Sciatic nerve (tissue), 2 donors: ENCODE measurements around the gene WDR45. TPM values are rescaled to one million over a fixed set of nuclear protein-coding genes. Genes with fewer than 3 reads are reported as not detected.

ENCODE experiments used
- ATAC-seq: fragments of 200-7000 bp; cut with Tn5 transposase; one replicate; pipeline ENCODE4 v1.9.1; 2020; ENCODE audit warnings: mild to moderate bottlenecking, moderate library complexity
- DNase-seq: peaks from one replicate; pipeline ENCODE4 v3.0.0-alpha.2; 2020; ENCODE audit warnings: low spot score
- intact Hi-C: fragments of 100-400 bp; cut with DNase I; formaldehyde crosslinking; loops from one replicate; pipeline ENCODE4 v1.14.2; 2022
- total RNA-seq: library from RNA; stranded (reverse); fragmentation: NEBNext Ultra II Directional; extraction: Animal tissue kit (Norgen Biotek cat#: 25700); gene quantifications from one replicate; pipeline ENCODE4 v1.2.1, GENCODE V29; 2021
- donor health status: DM: no; HTN: no; CAD: no.
- donor health status: DM: no; HTN: no; CAD: no.

The WDR45 gene
- total RNA-seq, 1 donor from 2014 or later: 70.9 TPM

- intact Hi-C loops: no loop called here
- DNase-seq (no peak), ATAC-seq (no peak)
These were observed 20.9 kb downstream of the WDR45 start, which contains the start of gene CCDC120 for GRCh38 chrX:49058794-49059193. Gene CCDC120, plus strand, starts transcription at chrX:49058999. Its CDS starts 3,043 bp downstream, at chrX:49062042.

GRCh38 chrX:49054073-49054762, 25.5 kb downstream of the WDR45 start:
- intact Hi-C loops: no loop called here
- DNase-seq (no peak), ATAC-seq (peak; percentile 9)

GRCh38 chrX:49053223-49054072, 26.2 kb downstream of the WDR45 start:
- intact Hi-C loops: no loop called here
- DNase-seq (no peak), ATAC-seq (peak; percentile 71)

GRCh38 chrX:49043987-49044281, 35.8 kb downstream of the WDR45 start:
- DNase-seq (no peak), ATAC-seq (no peak)
- intact Hi-C loops: no loop called here

GRCh38 chrX:49043220-49043986, 36.3 kb downstream of the WDR45 start, which contains the start of gene TFE3:
Gene TFE3, minus strand, starts transcription at chrX:49043357. Its CDS starts 131 bp downstream, at chrX:49043226.
- intact Hi-C loops: no loop called here
- peak; percentile 95 for ATAC-seq

GRCh38 chrX:49042581-49043219, 37.0 kb downstream of the WDR45 start:
- intact Hi-C loops: no loop called here
- DNase-seq (peak; percentile 70), ATAC-seq (peak; percentile 0)

More at GRCh38 chrX:49043220-49043986, 36.3 kb downstream of the WDR45 start, which contains the start of gene TFE3:
- DNase-seq: peak; percentile 97

GRCh38 chrX:49041744-49042580, 37.7 kb downstream of the WDR45 start:
- ATAC-seq (no peak), DNase-seq (no peak)
- intact Hi-C loops: no loop called here

- intact Hi-C loops: no loop called here
- DNase-seq (no peak), ATAC-seq (no peak)
These were observed 39.2 kb downstream of the WDR45 start for GRCh38 chrX:49040376-49040955.

- DNase-seq (peak; percentile 84), ATAC-seq (peak; percentile 50)
- intact Hi-C loops: no loop called here
These were observed 39.9 kb downstream of the WDR45 start for GRCh38 chrX:49039598-49040375.

- intact Hi-C loops: no loop called here
- DNase-seq: no peak
- ATAC-seq: no peak
These were observed 41.7 kb downstream of the WDR45 start for GRCh38 chrX:49037883-49038475.

GRCh38 chrX:49030283-49030682, 49.4 kb downstream of the WDR45 start:
- DNase-seq (no peak), ATAC-seq (peak; percentile 42)
- intact Hi-C loops: no loop called here

GRCh38 chrX:49029876-49030275, 49.8 kb downstream of the WDR45 start:
- intact Hi-C loops: no loop called here
- ATAC-seq (peak; percentile 29), DNase-seq (no peak)

Other genes starting within 250 kb of the WDR45 start
- 0.67 TPM for gene PCSK1N, start 244.3 kb downstream of the WDR45 start, total RNA-seq
- gene TIMM17B, start 182.1 kb downstream of the WDR45 start, total RNA-seq: 28.0 TPM
- gene PQBP1, start 182.0 kb downstream of the WDR45 start, total RNA-seq: 51.2 TPM
- gene SLC35A2, start 168.2 kb downstream of the WDR45 start, total RNA-seq: 19.2 TPM
- 10.8 TPM for gene PIM2, start 160.9 kb downstream of the WDR45 start, total RNA-seq
- 50.5 TPM for gene OTUD5, start 122.3 kb downstream of the WDR45 start, total RNA-seq
- 2.5 TPM for gene KCND1, start 108.0 kb downstream of the WDR45 start, total RNA-seq
- 53.5 TPM for gene GRIPAP1, start 77.6 kb downstream of the WDR45 start, total RNA-seq
- 69.0 TPM for gene TFE3, start 36.5 kb downstream of the WDR45 start, total RNA-seq
- 7.9 TPM for gene CCDC120, start 20.9 kb downstream of the WDR45 start, total RNA-seq
- gene PRAF2, start 5.9 kb downstream of the WDR45 start, total RNA-seq: 29.6 TPM
- 20.5 TPM for gene GPKOW, start 43.8 kb upstream of the WDR45 start, total RNA-seq
- gene MAGIX, start 82.9 kb upstream of the WDR45 start, total RNA-seq: 1.0 TPM
- gene PLP2, start 92.0 kb upstream of the WDR45 start, total RNA-seq: 103 TPM
- 9.9 TPM for gene PRICKLE3, start 106.5 kb upstream of the WDR45 start, total RNA-seq
- gene SYP, start 120.3 kb upstream of the WDR45 start, total RNA-seq: 4.2 TPM
- gene CACNA1F, start 153.5 kb upstream of the WDR45 start, total RNA-seq: 0.22 TPM
- gene CCDC22, start 155.6 kb upstream of the WDR45 start, total RNA-seq: 12.3 TPM
- gene FOXP3, start 184.8 kb upstream of the WDR45 start, total RNA-seq: 0.13 TPM
- gene PPP1R3F, start 189.9 kb upstream of the WDR45 start, total RNA-seq: 9.9 TPM
- gene GAGE10, start 223.8 kb upstream of the WDR45 start, total RNA-seq: not detected
- gene GAGE12J, start 242.2 kb upstream of the WDR45 start, total RNA-seq: not detected